Measurements from ENCODE around the gene BTBD2. TPM values are rescaled to one million over a fixed set of nuclear protein-coding genes. Genes with fewer than 3 reads are reported as not detected.

The BTBD2 gene
- total RNA-seq, 1 experiment from 2014 or later, result 110 TPM

DNA sequence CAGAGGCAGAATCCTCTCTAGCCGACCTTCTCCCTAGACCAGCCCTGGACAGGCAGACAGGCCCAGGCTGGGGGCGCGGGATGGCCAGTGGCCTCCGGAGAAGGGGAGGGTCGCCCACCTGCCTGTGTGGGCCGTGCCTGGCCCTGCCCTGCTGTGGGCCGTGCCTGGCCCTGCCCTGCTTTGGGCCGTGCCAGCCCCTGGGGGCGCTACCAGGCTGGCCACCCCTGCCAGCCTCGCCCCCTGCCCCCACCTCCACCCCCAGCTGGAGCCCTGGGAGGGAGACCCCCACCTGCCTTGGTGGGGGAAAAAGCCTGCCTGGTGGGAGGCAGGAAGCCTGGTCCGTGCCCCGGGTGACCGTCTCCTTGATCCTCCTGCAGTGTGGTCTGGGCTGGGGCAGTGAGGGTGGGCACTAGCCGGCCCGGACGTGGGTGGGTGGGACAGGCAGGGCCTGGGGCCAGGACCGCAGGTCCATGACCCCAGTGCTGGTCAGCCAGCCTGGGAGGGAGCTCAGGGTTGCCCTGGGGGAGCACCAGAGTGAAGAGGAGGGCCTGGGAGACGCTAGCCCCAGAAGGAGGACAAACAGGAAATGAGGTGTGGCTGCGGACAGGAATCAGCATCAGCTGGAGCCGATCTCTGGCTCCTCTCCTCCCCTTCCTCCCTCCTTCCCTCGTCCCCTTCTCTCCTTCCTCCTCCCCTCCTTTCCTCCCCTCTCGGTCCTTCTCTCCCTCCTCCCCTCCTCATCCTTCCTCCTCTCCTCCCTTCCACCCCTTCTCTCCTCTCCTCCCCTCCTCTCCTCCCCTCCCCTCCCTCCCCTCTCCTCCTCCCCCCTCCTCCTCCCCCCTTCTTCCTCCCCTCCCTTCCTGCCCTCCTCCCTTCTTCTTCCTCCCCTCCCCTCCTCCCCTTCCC, 40.7 kb upstream of the BTBD2 start:
- no peak overlapping the region for H3K27ac ChIP-seq (ENCODE audit: insufficient read length, low read depth, low read length)

More for the DNA sequence above, 40.7 kb upstream of the BTBD2 start:
- Histone ChIP-seq H3K4me2 (ENCODE audit: insufficient read depth, insufficient read length, low read length) (no peak overlapping the region), H3K23ac (ENCODE audit: insufficient read length, low read depth, low read length) (no peak overlapping the region), H2AK5ac (ENCODE audit: insufficient read length, low read length) (no peak overlapping the region), H4K91ac (ENCODE audit: insufficient read length, low read depth, low read length) (no peak overlapping the region), H4K5ac (ENCODE audit: insufficient read length, low read depth, low read length) (no peak overlapping the region), H2AFZ (ENCODE audit: low read length) (no peak overlapping the region), H3K79me1 (ENCODE audit: insufficient read depth, low read depth, low read length, poor library complexity, severe bottlenecking) (no peaks in the 10 kb centered on the region), H3K23me2 (ENCODE audit: insufficient read length, low read depth, low read length, poor library complexity, severe bottlenecking) (peaks cover 5% of the 10 kb centered on the region), H3K4me1 (ENCODE audit: insufficient read depth, low read length) (no peaks in the 10 kb centered on the region), H4K8ac (replicated peaks; ENCODE audit: insufficient read length, low read depth, low read length) (no peak overlapping the region), H3K79me2 (ENCODE audit: insufficient read depth, low read length) (no peaks in the 10 kb centered on the region), H3K9me3 (ENCODE audit: control insufficient read depth, low read depth, low read length) (no peaks in the 10 kb centered on the region), H2BK120ac (ENCODE audit: low read depth, low read length, poor library complexity, severe bottlenecking) (no peak overlapping the region), H2BK5ac (ENCODE audit: insufficient read length, low read length) (no peak overlapping the region), H3T11ph (ENCODE audit: low read length) (no peak overlapping the region), H2BK12ac (ENCODE audit: insufficient read length, low read depth, low read length) (no peak overlapping the region), H4K20me1 (ENCODE audit: control insufficient read depth, insufficient read depth, insufficient read length) (no peaks in the 10 kb centered on the region), H2BK20ac (ENCODE audit: low read depth, low read length, poor library complexity, severe bottlenecking) (no peak overlapping the region), H3K56ac (ENCODE audit: insufficient read length, low read depth, low read length) (no peak overlapping the region), H3K9ac (ENCODE audit: extremely low read depth, insufficient read length, low read length) (no peak overlapping the region), H3K27me3 (ENCODE audit: insufficient read depth, low read length) (no peaks in the 10 kb centered on the region), H3K18ac (ENCODE audit: insufficient read length, low read depth, low read length) (no peak overlapping the region), H3K4ac (ENCODE audit: low read depth, low read length) (no peak overlapping the region), H2BK15ac (ENCODE audit: low read depth, low read length) (no peak overlapping the region), H3K14ac (ENCODE audit: insufficient read depth, low read length) (no peak overlapping the region)
- no peak for DNase-seq
- H3K4me1 Mint-ChIP-seq, result peaks cover 15 to 33% of the 10 kb centered on the region in 2 experiments
- peak overlapping the region in 1 of 3 experiments; percentile 77; a peak in 2 of 7 replicates for H3K27ac Mint-ChIP-seq
- H3K27me3 Mint-ChIP-seq (ENCODE audit: low read depth), result no peaks in the 10 kb centered on the region
- H3K4me3 Mint-ChIP-seq, result no peak overlapping the region; a peak in 1 of 5 replicates
- no CpG with 5 or more reads among the region's 22 CpGs for WGBS (ENCODE audit: extremely low coverage, insufficient read length, low lambda C conversion rate)
- no peaks in the 10 kb centered on the region; a peak in 1 of 5 replicates for H3K9me3 Mint-ChIP-seq
- TF ChIP-seq, protein P1, sequence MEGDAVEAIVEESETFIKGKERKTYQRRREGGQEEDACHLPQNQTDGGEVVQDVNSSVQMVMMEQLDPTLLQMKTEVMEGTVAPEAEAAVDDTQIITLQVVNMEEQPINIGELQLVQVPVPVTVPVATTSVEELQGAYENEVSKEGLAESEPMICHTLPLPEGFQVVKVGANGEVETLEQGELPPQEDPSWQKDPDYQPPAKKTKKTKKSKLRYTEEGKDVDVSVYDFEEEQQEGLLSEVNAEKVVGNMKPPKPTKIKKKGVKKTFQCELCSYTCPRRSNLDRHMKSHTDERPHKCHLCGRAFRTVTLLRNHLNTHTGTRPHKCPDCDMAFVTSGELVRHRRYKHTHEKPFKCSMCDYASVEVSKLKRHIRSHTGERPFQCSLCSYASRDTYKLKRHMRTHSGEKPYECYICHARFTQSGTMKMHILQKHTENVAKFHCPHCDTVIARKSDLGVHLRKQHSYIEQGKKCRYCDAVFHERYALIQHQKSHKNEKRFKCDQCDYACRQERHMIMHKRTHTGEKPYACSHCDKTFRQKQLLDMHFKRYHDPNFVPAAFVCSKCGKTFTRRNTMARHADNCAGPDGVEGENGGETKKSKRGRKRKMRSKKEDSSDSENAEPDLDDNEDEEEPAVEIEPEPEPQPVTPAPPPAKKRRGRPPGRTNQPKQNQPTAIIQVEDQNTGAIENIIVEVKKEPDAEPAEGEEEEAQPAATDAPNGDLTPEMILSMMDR (conservative IDR thresholded peaks at IDR 0.05), result no peak
- H3K36me3 Mint-ChIP-seq (ENCODE audit: insufficient read depth in 1 of 3, low read depth in 3 of 3), result no peaks in the 10 kb centered on the region
